Transverse colon (tissue), 4 donors: Measurements from ENCODE around the gene ITGB2. TPM values are rescaled to one million over a fixed set of nuclear protein-coding genes. Genes with fewer than 3 reads are reported as not detected.

Experiments
- DNase-seq: peaks from one replicate; pipeline ENCODE4 v3.0.0-alpha.2; 2019
- H3K27ac ChIP-seq, 4 donors: fragments of 200-600 bp; sonication (generic); 2 replicates each; pipeline ENCODE4 v1.5.1; 2016 to 2018; ENCODE audit warnings: inconsistent platforms in 4 of 4
- H3K27me3 ChIP-seq: fragments of 200-600 bp; sonication (generic); 2 replicates; pipeline ENCODE4 v1.5.1; 2017; ENCODE audit warnings: inconsistent platforms
- H3K36me3 ChIP-seq, 4 donors: fragments of 200-600 bp; sonication (generic); 2 replicates each; pipeline ENCODE4 v1.5.1; 2017 to 2019; ENCODE audit warnings: inconsistent platforms in 4 of 4
- H3K4me1 ChIP-seq, 4 donors: fragments of 200-600 bp; sonication (generic); 2 replicates each; pipeline ENCODE4 v1.5.1; 2017 to 2020; ENCODE audit warnings: inconsistent platforms in 4 of 4
- H3K4me3 ChIP-seq, 4 donors: fragments of 200-600 bp; sonication (generic); 1 replicate in 1 of 4; 2 replicates in 3 of 4; pipeline versions ENCODE4 v1.5.1 to v1.6.1; 2017 to 2019; ENCODE audit warnings: inconsistent platforms in 4 of 4
- H3K9me3 ChIP-seq, 2 donors: fragments of 200-600 bp; sonication (generic); 2 replicates each; pipeline ENCODE4 v1.5.1; 2017 to 2019; ENCODE audit warnings: inconsistent platforms in 2 of 2
- EP300 ChIP-seq: sonication (generic); formaldehyde crosslinking; IDR thresholded peaks from one replicate; pipeline ENCODE4 v1.6.1; 2017; ENCODE audit warnings: antibody characterized with exemption, low read depth
- POLR2A ChIP-seq: fragments of 450-650 bp; IDR thresholded peaks from one replicate; pipeline ENCODE4 v1.6.1; 2016; ENCODE audit warnings: antibody characterized with exemption, mild to moderate bottlenecking, moderate library complexity
- POLR2AphosphoS5 ChIP-seq, 3 donors: sonication (generic); formaldehyde crosslinking; IDR thresholded peaks; one replicate each; pipeline ENCODE4 v1.6.1; 2016; ENCODE audit warnings: antibody characterized with exemption in 3 of 3
- WGBS, 2 donors: methylation state at CpG; one replicate each; pipeline ENCODE4 v1.1.5; 2018; ENCODE audit warnings: low coverage in 1 of 2; 5-methylcytosine and 5-hydroxymethylcytosine counted together
- in situ Hi-C, 4 donors: fragments of 200-750 bp; cut with MboI; loops; one replicate each; pipeline versions ENCODE4 v1.15.0 to v1.15.1; 2017; ENCODE audit warnings: low sequenced_read_pairs in 3 of 4, low pct_ligation_motif_present in 1 of 4, low pct_unique_long_range_greater_than_20kb in 1 of 4
- intact Hi-C: fragments of 100-400 bp; cut with DNase I; formaldehyde crosslinking; loops from one replicate; pipeline ENCODE4 v1.15.1; 2023; ENCODE audit warnings: low total_unique reads
- total RNA-seq, 4 donors: library from RNA; depleted of rRNA; stranded (reverse); fragments of >200 nt; gene quantifications; one replicate each; pipeline ENCODE4 v1.1.0, GENCODE V29; 2016
- TF ChIP-seq, protein P1 (sequence below), 5 experiments: fragments of 200-600 bp in 3 of 5; fragments of 450-650 bp in 2 of 5; sonication (generic) in 3 of 5; IDR thresholded peaks; 1 replicate in 2 of 5; 2 replicates in 3 of 5; pipeline ENCODE4 v1.5.1; 2016 to 2017; ENCODE audit warnings: antibody characterized with exemption in 5 of 5, inconsistent platforms in 3 of 5, mild to moderate bottlenecking in 2 of 5, moderate library complexity in 1 of 5

Gene ITGB2
- total RNA-seq, 4 donors from 2014 or later, result 14.2 to 32.4 (median 24.9) TPM

DNA sequence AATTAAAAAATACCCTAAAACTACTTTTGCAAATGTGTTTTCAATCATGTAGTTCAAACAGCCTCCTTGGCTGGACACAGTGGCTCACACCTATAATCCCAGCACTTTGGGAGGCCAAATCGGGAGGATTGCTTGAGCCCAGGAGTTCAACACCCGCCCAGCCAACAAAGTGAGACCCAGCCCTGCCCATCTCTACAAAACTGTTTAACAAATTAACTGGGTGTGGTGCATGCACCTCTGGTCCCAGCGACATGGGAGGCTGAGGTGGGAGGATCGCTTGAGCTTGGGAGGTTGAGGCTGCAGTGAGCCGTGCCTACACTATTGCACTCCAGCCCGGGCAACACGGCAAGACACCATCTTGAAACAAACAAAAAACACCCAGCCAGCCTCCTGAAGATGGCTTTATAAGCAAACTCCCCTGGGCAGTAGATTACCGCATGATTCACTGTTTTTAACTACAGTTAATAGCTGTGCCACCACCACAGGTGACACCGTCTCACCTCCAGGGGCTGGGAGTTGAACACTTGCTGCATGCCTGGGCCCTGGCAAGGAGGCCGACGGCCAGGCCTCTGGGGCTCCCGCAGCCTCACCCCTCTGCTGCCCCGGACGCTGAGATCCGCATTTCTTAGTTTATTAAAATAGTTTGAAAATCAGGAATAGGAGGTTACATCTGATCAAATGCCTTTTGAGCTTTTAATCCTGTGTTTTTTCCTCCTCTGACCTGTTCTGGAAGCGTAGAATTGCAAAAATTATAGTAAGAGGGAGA is 63.4 kb downstream of the ITGB2 start:
- WGBS, 2 donors, result 91 to 96% methylated on average over 7 to 16 of the region's 16 CpGs
- Histone ChIP-seq H3K27ac (no peak overlapping the region), H3K4me1 (peaks cover 0 to 19% (median 14%) of the 10 kb centered on the region in 4 donors), H3K9me3 (no peaks in the 10 kb centered on the region), H3K27me3 (no peaks in the 10 kb centered on the region), H3K36me3 (peaks cover 0 to 24% (median 11%) of the 10 kb centered on the region in 4 donors), H3K4me3 (no peak overlapping the region)
- intact Hi-C loops (no loop called here), in situ Hi-C loops (no loop called here)
- no peak for DNase-seq
- TF ChIP-seq, protein P1, sequence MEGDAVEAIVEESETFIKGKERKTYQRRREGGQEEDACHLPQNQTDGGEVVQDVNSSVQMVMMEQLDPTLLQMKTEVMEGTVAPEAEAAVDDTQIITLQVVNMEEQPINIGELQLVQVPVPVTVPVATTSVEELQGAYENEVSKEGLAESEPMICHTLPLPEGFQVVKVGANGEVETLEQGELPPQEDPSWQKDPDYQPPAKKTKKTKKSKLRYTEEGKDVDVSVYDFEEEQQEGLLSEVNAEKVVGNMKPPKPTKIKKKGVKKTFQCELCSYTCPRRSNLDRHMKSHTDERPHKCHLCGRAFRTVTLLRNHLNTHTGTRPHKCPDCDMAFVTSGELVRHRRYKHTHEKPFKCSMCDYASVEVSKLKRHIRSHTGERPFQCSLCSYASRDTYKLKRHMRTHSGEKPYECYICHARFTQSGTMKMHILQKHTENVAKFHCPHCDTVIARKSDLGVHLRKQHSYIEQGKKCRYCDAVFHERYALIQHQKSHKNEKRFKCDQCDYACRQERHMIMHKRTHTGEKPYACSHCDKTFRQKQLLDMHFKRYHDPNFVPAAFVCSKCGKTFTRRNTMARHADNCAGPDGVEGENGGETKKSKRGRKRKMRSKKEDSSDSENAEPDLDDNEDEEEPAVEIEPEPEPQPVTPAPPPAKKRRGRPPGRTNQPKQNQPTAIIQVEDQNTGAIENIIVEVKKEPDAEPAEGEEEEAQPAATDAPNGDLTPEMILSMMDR (IDR thresholded peaks at IDR 0.05), result no peak
- TF ChIP-seq POLR2AphosphoS5 (IDR thresholded peaks at IDR 0.05), result no peak
- TF ChIP-seq EP300, result no peak
- TF ChIP-seq POLR2A, result no peak

GRCh38 chr21:44856131-44856530 is 64.6 kb downstream of the ITGB2 start:
- Histone ChIP-seq H3K36me3 (peaks cover 0 to 27% (median 11%) of the 10 kb centered on the region in 4 donors), H3K27me3 (no peaks in the 10 kb centered on the region), H3K9me3 (no peaks in the 10 kb centered on the region), H3K4me1 (peaks cover 0 to 25% (median 17%) of the 10 kb centered on the region in 4 donors), H3K27ac (no peak overlapping the region), H3K4me3 (no peak overlapping the region)
- TF ChIP-seq POLR2A (no peak), POLR2AphosphoS5 (IDR thresholded peaks at IDR 0.05) (no peak), EP300 (no peak)
- TF ChIP-seq, protein P1 (IDR thresholded peaks at IDR 0.05), result no peak
- intact Hi-C loops (no loop called here), in situ Hi-C loops (no loop called here)
- WGBS, 2 donors, result 93% methylated on average over 9 to 17 of the region's 17 CpGs
- DNase-seq, result no peak

- Histone ChIP-seq H3K27me3 (no peaks in the 10 kb centered on the region), H3K36me3 (peaks cover 0 to 33% (median 14%) of the 10 kb centered on the region in 4 donors), H3K27ac (no peak overlapping the region), H3K9me3 (no peaks in the 10 kb centered on the region), H3K4me3 (no peak overlapping the region), H3K4me1 (peaks cover 0 to 31% (median 20%) of the 10 kb centered on the region in 4 donors)
- DNase-seq, result no peak
- 60 to 94% methylated on average over 1 to 14 of the region's 14 CpGs for WGBS, 2 donors
- in situ Hi-C loops, result no loop called here
- intact Hi-C loops, result no loop called here
- TF ChIP-seq POLR2A (no peak), EP300 (no peak), POLR2AphosphoS5 (IDR thresholded peaks at IDR 0.05) (no peak)
Observed at GRCh38 chr21:44855572-44855971, 65.1 kb downstream of the ITGB2 start.

GRCh38 chr21:44854664-44855446 is 65.8 kb downstream of the ITGB2 start:
- Histone ChIP-seq H3K9me3 (no peaks in the 10 kb centered on the region), H3K36me3 (peaks cover 0 to 34% (median 17%) of the 10 kb centered on the region in 4 donors), H3K4me3 (no peak overlapping the region), H3K27me3 (no peaks in the 10 kb centered on the region), H3K4me1 (peaks cover 0 to 38% (median 26%) of the 10 kb centered on the region in 4 donors), H3K27ac (no peak overlapping the region)
- in situ Hi-C loops, result no loop called here
- TF ChIP-seq EP300 (no peak), POLR2A (no peak), POLR2AphosphoS5 (IDR thresholded peaks at IDR 0.05) (no peak)
- TF ChIP-seq, protein P1 (IDR thresholded peaks at IDR 0.05), result no peak
- intact Hi-C loops, result no loop called here
- 83 to 90% methylated on average over 1 to 31 of the region's 31 CpGs for WGBS, 2 donors
- DNase-seq, result no peak
